Activated naive CD8-positive, alpha-beta T cell (primary cell): Measurements from ENCODE around the gene CLDN12.

Source experiments
- H3K27ac Mint-ChIP-seq: one replicate; pipeline ENCODE4 v1.8.0; 2021; ENCODE audit warnings: mixed read lengths
- H3K27me3 Mint-ChIP-seq: one replicate; pipeline ENCODE4 v1.8.0; 2021; ENCODE audit warnings: mixed read lengths
- H3K36me3 Mint-ChIP-seq: one replicate; pipeline ENCODE4 v1.8.0; 2021; ENCODE audit warnings: mixed read lengths
- H3K4me1 Mint-ChIP-seq: one replicate; pipeline ENCODE4 v1.8.0; 2021; ENCODE audit warnings: low read depth, mixed read lengths
- H3K4me3 Mint-ChIP-seq: one replicate; pipeline ENCODE4 v1.8.0; 2021; ENCODE audit warnings: mild to moderate bottlenecking, mixed read lengths
- H3K9me3 Mint-ChIP-seq: one replicate; pipeline ENCODE4 v1.8.0; 2021; ENCODE audit warnings: low read depth, mixed read lengths

Gene CLDN12

DNA sequence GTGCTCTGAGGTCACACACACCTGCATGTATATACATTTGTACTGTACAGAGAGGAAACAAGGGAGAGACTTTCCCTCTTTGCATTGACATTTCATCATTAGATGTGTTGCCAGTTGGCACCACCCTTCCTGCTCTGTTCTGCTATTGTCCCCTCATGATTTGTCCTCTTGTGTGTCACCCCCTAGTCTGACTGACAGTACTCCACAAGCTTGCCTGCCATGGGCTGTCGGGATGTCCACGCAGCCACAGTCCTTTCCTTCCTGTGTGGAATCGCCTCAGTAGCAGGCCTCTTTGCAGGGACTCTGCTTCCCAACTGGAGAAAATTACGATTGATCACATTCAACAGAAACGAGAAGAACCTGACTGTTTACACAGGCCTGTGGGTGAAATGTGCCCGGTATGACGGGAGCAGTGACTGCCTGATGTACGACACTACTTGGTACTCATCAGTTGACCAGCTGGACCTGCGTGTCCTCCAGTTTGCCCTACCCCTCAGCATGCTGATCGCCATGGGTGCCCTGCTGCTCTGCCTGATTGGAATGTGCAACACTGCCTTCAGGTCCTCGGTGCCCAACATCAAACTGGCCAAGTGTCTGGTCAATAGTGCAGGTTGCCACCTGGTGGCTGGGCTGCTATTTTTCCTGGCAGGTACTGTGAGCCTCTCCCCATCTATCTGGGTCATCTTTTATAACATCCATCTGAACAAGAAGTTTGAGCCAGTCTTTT lies 9.4 kb downstream of the CLDN12 start:
- no peaks in the 10 kb centered on the region for H3K9me3 Mint-ChIP-seq
- no peaks in the 10 kb centered on the region for H3K27me3 Mint-ChIP-seq
- H3K4me3 Mint-ChIP-seq, result no peak overlapping the region
- H3K4me1 Mint-ChIP-seq, result no peaks in the 10 kb centered on the region
- no peak overlapping the region for H3K27ac Mint-ChIP-seq
- peaks cover 8% of the 10 kb centered on the region for H3K36me3 Mint-ChIP-seq

DNA sequence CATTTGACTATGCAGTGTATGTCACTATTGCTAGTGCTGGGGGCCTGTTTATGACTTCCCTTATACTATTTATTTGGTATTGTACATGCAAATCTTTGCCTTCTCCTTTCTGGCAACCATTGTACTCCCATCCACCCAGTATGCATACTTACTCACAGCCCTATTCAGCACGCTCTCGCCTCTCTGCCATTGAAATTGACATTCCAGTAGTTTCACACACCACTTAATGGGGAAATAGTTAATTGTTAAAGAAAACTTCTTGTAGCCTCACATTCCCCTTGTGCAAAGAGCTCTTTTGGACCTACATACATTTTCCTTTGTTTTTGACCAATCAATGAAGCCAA lies 9.9 kb downstream of the CLDN12 start:
- H3K27ac Mint-ChIP-seq, result no peak overlapping the region
- H3K4me1 Mint-ChIP-seq, result no peaks in the 10 kb centered on the region
- no peak overlapping the region for H3K4me3 Mint-ChIP-seq
- H3K9me3 Mint-ChIP-seq, result no peaks in the 10 kb centered on the region
- no peaks in the 10 kb centered on the region for H3K27me3 Mint-ChIP-seq
- H3K36me3 Mint-ChIP-seq, result peaks cover 5% of the 10 kb centered on the region

DNA sequence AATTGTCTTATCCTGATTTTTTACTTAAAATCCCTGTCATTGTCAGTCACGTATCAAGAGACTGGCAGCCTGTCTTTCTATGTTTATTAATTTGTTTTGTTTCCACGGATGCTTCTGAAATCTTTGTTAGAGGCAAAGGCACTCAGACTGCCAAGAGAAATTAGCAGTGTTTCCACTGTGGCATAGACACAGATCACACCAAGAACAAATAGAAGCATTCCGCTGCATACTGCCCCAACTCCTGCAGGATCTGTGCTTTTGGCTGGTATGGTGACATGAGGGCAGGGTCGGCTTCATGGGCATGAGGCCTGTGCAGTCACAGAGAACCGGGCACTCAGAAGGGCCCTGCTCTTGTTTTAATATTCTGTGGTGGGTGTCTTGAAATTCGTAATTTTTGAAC lies 18.4 kb downstream of the CLDN12 start:
- peaks cover 5% of the 10 kb centered on the region for H3K4me1 Mint-ChIP-seq
- no peaks in the 10 kb centered on the region for H3K9me3 Mint-ChIP-seq
- no peaks in the 10 kb centered on the region for H3K27me3 Mint-ChIP-seq
- H3K27ac Mint-ChIP-seq, result no peak overlapping the region
- H3K4me3 Mint-ChIP-seq, result no peak overlapping the region
- H3K36me3 Mint-ChIP-seq, result no peaks in the 10 kb centered on the region

DNA sequence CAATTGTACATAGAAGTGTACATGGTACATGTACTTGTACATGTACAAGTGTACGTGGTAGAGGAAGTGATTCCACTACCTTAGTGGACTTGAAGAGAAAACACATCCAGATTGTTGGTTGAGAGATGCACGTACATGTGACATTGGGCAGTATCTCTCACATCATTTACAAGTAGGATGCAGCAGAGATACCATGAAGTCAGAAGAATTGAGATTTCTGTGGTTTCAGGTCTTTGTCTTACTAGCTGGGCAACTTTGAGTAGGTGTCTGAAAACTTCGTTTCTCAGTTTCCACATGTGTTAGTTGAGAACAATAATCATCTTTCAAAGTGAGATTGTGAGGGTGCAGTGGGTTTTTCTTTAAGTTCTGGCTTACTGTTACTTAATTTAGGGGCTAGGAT lies 21.5 kb downstream of the CLDN12 start:
- H3K27me3 Mint-ChIP-seq, result peaks cover 4% of the 10 kb centered on the region
- H3K36me3 Mint-ChIP-seq, result no peaks in the 10 kb centered on the region
- no peak overlapping the region for H3K27ac Mint-ChIP-seq
- H3K9me3 Mint-ChIP-seq, result no peaks in the 10 kb centered on the region
- H3K4me3 Mint-ChIP-seq, result no peak overlapping the region
- H3K4me1 Mint-ChIP-seq, result peaks cover 5% of the 10 kb centered on the region

DNA sequence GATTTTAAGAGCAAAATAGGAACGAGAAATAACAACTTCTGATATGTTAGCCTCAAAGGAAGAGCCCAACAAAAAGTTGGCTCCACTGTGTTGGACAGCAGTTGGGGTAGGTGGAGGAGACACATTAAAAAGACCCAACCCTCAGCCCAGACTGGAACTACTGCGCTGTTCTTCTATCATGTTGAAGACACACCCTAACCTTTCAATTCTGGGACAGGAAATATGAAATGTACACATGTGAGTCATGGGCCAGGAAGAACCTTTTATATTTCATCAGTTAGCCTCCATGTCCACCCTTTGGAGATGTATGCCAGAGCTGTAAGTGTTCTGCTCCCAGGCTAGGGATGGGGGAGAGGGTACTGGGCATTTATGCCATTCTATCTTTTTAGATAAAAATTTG lies 22.1 kb downstream of the CLDN12 start:
- peaks cover 5% of the 10 kb centered on the region for H3K4me1 Mint-ChIP-seq
- no peaks in the 10 kb centered on the region for H3K9me3 Mint-ChIP-seq
- no peak overlapping the region for H3K27ac Mint-ChIP-seq
- no peaks in the 10 kb centered on the region for H3K36me3 Mint-ChIP-seq
- peaks cover 4% of the 10 kb centered on the region for H3K27me3 Mint-ChIP-seq
- no peak overlapping the region for H3K4me3 Mint-ChIP-seq

DNA sequence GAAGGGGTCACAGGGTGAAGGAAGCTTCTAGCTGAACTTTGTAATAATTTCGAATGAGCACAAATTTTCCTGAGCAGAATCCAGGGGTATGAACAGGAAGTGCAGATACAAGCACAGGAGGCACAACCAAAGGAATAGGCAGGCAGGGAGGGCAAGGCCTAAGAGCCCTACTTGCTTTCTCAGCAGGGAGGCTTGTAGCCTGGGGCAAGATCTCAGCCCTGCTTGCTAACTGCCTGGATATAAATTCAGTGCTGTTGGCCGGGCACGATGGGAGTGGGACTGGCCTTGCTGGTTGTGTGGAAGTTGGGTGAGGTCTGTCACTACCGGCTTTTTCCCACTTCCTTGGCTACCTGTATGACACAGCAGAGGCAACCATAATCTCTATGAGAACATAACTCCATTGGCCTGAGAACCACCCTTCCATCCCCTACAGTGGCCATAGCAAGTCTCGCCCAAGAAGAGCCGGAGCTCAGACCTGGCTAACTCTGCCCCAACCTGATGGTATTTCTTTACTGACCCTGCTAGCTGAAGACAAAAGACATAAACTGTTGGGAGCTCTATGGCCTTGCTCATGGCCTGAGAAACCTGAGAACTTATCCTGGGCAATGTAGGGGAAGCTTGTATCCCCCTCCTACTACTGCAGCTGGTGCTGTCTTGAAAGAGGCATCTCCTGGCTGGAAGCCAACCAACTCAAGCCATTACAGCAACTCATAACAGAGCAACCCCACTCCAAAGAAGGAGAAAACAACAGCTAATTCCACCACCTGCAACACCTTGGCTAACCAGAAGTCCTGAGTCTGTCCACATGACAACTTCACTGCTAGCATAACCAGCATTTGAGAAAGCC lies 27.6 kb downstream of the CLDN12 start:
- H3K9me3 Mint-ChIP-seq, result no peaks in the 10 kb centered on the region
- no peaks in the 10 kb centered on the region for H3K36me3 Mint-ChIP-seq
- peaks cover 4% of the 10 kb centered on the region for H3K27me3 Mint-ChIP-seq
- H3K27ac Mint-ChIP-seq, result no peak overlapping the region
- H3K4me3 Mint-ChIP-seq, result no peak overlapping the region
- no peaks in the 10 kb centered on the region for H3K4me1 Mint-ChIP-seq

DNA sequence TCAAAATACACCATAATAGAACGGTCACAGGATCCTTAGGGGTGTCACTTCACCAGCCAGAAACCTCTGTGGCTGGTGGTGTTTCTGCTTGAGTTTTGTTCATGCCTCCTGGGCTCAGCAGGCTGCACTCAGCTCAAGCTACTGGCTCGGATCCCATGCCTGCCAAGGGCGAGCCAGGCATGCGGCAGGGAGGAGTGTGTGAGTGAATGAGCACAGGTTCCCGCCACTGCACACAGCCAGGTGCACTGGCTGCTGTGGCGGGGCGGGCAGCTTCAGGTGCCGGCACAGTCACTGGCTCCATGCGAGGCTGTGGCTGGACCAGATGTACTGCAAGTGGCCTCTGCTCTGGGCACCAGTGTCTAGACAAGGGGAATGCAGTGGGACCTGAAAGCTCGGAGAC lies 29.5 kb downstream of the CLDN12 start:
- no peak overlapping the region for H3K27ac Mint-ChIP-seq
- H3K9me3 Mint-ChIP-seq, result no peaks in the 10 kb centered on the region
- H3K4me3 Mint-ChIP-seq, result no peak overlapping the region
- peaks cover 4% of the 10 kb centered on the region for H3K27me3 Mint-ChIP-seq
- no peaks in the 10 kb centered on the region for H3K4me1 Mint-ChIP-seq
- no peaks in the 10 kb centered on the region for H3K36me3 Mint-ChIP-seq

DNA sequence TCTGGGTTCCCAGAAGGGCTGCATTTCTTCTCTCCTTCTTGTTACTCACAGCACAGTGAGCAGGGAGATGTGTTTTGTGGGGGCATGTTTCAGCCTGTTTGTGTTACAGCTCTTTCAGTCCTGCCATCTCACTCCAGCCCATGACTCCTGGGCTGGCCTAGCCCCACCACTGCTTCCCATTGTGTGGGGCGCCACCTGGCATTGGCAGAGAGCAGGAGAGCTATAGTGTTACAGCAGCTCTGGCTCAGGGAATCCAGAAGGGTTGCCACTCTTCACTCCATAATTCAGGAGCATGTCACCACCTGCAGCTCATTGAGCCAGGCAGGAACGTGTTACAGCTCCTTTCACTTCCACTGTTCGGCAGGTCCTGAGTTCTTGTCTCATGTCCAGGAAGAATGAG lies 30.0 kb downstream of the CLDN12 start:
- no peak overlapping the region for H3K27ac Mint-ChIP-seq
- H3K9me3 Mint-ChIP-seq, result no peaks in the 10 kb centered on the region

DNA sequence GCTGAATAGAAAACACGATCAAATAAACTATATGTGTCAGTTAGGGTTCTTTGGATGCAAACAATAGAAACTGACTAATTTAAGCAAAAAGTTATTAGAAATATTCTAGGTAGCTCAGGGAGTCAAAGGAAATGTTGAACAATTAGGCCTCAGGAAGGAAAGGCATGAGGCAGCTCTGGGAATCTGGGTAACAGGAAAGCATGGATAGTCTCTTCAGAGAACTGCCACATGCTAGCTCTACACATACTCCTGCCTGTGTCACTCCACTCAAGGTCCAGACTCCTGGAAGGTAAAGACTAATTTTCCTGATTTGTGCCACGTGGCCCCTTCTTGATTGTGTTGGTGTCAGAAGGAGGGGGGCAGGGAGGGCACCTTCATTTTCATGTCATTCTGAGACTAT lies 42.4 kb downstream of the CLDN12 start:
- Mint-ChIP-seq H3K4me1 (no peaks in the 10 kb centered on the region), H3K27me3 (peaks cover 3% of the 10 kb centered on the region), H3K9me3 (no peaks in the 10 kb centered on the region), H3K4me3 (no peak overlapping the region), H3K27ac (no peak overlapping the region), H3K36me3 (no peaks in the 10 kb centered on the region)

More for the DNA sequence above, 30.0 kb downstream of the CLDN12 start:
- Mint-ChIP-seq H3K27me3 (peaks cover 4% of the 10 kb centered on the region), H3K36me3 (no peaks in the 10 kb centered on the region), H3K4me3 (no peak overlapping the region), H3K4me1 (no peaks in the 10 kb centered on the region)

DNA sequence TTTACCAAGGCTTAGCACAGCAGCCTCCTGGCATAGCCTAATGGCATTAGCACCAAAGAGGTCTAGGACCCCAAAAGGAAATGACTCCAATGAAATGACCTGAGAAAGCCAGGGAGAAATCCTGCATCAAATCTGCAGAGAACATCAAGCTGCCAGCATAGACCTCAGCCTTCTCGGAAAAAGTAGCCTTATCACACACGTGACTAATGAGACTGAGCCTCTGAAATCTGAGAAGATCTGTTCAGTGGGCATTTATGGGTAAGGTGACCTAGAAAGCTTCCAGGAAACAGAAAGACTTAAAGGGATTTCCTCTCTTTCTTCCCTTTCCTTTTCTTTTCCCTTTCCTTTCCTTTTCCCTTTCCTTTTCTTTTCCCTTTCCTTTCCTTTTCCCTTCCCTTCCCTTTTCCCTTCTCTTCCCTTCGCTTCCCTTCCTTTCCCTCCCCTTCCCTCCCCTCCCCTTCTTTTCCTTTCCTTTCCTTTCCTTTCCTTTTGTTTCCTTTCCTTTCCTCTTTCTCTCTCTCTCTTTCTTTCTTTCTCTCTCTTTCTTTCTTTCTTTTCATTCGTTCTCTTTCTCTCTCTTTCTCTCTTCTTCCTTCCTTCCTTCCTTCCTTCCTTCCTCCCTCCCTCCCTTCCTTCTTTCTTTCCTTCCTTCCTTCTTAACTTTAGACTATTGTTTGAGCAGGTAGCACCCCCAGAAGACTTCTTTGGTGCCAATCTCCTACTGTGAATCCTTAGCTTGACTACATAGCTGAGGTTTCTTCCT lies 43.1 kb downstream of the CLDN12 start:
- no peaks in the 10 kb centered on the region for H3K4me1 Mint-ChIP-seq
- H3K27ac Mint-ChIP-seq, result no peak overlapping the region
- peaks cover 3% of the 10 kb centered on the region for H3K27me3 Mint-ChIP-seq
- H3K9me3 Mint-ChIP-seq, result no peaks in the 10 kb centered on the region
- no peak overlapping the region for H3K4me3 Mint-ChIP-seq
- H3K36me3 Mint-ChIP-seq, result no peaks in the 10 kb centered on the region

DNA sequence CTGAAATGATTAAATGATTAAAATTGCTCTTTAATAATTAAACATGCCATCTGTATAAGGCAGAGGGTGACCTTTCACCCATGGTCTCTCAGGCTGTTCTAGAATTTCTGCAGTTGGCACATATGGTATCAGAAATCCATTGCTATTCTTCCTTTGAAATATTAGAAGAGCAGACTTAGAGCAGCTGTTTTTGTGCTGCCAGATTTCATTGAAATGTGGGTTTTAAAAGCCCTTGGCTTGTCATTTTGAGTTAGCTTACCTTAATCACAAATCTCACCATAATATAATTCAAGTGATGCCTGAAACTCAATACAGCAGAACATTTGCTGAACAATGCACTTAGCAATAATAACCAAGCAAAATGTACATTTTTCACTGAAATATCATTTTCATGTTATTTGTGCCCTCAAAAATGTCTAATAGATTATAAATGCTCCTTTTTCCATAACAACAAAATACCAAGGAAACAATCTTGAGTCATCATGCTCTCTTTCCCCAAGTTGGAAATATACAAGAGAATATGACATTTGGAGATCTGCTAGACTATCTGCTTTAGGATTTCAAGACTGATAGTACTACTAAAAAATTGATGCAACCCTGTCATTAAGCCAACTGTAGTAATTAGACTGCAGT lies 50.1 kb downstream of the CLDN12 start:
- no peaks in the 10 kb centered on the region for H3K36me3 Mint-ChIP-seq
- H3K4me3 Mint-ChIP-seq, result no peak overlapping the region
- H3K4me1 Mint-ChIP-seq, result peaks cover 4% of the 10 kb centered on the region
- no peak overlapping the region for H3K27ac Mint-ChIP-seq
- peaks cover 11% of the 10 kb centered on the region for H3K27me3 Mint-ChIP-seq
- H3K9me3 Mint-ChIP-seq, result no peaks in the 10 kb centered on the region

DNA sequence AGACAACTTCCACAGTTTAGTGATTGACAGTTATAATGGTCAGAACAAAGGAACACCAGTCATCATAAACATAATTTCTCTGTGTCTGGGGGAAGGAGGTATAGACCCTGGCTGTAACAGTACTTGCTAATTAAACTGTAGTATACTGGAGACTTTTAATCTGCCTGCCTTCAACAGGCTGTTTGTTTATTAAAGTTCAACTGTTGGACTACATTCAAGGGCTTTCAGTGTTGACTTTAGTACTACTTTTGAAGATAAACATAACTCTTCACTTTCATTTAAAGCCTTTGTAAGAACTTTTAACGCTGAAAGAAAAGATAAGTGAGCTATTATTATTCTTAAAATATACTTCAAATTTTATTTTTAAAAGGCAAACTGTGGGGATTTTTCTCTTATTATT lies 50.7 kb downstream of the CLDN12 start:
- H3K4me3 Mint-ChIP-seq, result no peak overlapping the region

DNA sequence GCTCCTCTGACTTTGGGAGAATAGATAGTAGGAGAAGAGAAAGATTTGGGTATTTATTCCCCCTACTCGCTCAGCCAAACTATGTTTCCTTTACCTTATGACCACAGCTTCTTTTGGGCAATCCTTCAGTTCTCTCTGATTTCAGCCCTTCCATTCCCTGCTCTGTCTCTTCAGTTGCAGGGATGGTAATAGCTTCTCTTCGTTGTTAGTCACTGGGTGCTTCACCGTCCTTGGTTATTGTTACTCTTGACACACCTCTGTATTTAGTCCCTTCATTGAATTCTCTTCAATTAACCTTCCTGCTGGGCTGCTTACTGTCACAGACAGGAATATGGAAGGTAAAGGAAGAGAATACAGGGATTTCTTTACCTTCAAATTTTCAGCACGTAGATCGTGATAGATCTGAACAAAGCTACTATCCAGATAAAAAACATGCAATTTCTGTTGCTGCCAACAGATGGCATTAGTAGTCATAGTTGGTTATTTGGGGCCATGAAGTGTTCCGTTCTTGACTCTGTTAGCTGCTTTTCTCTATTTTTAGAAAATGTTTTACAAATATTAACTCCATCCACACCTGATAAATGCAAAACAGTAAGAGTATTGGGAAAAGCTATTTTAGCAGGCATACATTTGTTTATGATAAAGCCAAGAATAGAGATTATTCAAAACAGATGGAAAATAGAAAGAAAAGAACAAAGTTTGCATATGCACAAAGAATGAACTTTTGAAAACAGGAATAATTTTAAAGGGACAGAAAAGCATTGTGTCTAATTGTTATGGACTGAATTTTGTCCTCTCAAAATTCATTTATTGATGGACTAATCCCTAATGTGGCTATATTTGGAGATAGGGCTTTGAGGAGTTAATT lies 52.1 kb downstream of the CLDN12 start:
- peaks cover 11% of the 10 kb centered on the region for H3K27me3 Mint-ChIP-seq
- H3K4me3 Mint-ChIP-seq, result no peak overlapping the region
- H3K36me3 Mint-ChIP-seq, result no peaks in the 10 kb centered on the region
- H3K9me3 Mint-ChIP-seq, result no peaks in the 10 kb centered on the region
- H3K4me1 Mint-ChIP-seq, result peaks cover 4% of the 10 kb centered on the region
- H3K27ac Mint-ChIP-seq, result no peak overlapping the region

More for the DNA sequence above, 50.7 kb downstream of the CLDN12 start:
- H3K4me1 Mint-ChIP-seq, result peaks cover 4% of the 10 kb centered on the region
- peaks cover 11% of the 10 kb centered on the region for H3K27me3 Mint-ChIP-seq
- no peaks in the 10 kb centered on the region for H3K36me3 Mint-ChIP-seq
- H3K9me3 Mint-ChIP-seq, result no peaks in the 10 kb centered on the region
- no peak overlapping the region for H3K27ac Mint-ChIP-seq

DNA sequence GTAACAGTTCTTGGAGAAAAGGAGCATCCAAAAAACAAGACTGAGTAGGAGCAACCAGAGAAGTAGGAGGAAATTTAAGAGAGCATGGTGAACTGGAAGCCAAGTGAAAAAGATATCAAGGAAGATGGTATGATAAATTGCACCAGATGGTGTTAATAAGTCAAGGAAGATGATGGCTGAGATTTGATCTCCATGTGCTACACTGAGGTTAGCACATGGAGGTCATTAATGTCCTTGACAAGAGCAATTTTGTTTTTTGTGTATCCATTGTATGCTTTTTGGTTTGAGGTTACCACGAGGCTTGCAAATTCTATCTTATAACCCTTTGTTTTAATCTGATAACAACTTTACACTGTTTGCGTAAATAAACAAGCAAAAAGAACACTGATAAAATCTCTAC lies 54.8 kb downstream of the CLDN12 start:
- H3K36me3 Mint-ChIP-seq, result no peaks in the 10 kb centered on the region
- H3K4me1 Mint-ChIP-seq, result peaks cover 8% of the 10 kb centered on the region

More for the DNA sequence above, 54.8 kb downstream of the CLDN12 start:
- Mint-ChIP-seq H3K27ac (no peak overlapping the region), H3K27me3 (peaks cover 11% of the 10 kb centered on the region), H3K4me3 (no peak overlapping the region), H3K9me3 (no peaks in the 10 kb centered on the region)
